SW 1271 (cell line): Measurements from ENCODE around the gene NADK.
"Not testable (repeated sequence)": the region's sequence is repeated elsewhere in the genome, so short reads cannot be mapped to it uniquely, and the experiment has no call there.

Experiments
- DNase-seq, 2 experiments: peaks; one replicate each; lab custom pipeline; 2025; lab: John Stamatoyannopoulos, UW

NADK gene

GRCh38 chr1:1746566-1746909 lies 31.7 kb downstream of the NADK start:
- not testable (repeated sequence) for DNase-seq

- DNase-seq: peak in 1 of 2 experiments; percentile 63
Observed at GRCh38 chr1:1745651-1746565, 32.4 kb downstream of the NADK start.

- not testable (repeated sequence) for DNase-seq
Observed at GRCh38 chr1:1742529-1742928, 35.7 kb downstream of the NADK start.

GRCh38 chr1:1741013-1741412 lies 37.3 kb downstream of the NADK start:
- DNase-seq: not testable (repeated sequence)

- not testable (repeated sequence) for DNase-seq
Observed at GRCh38 chr1:1738799-1739337, 39.4 kb downstream of the NADK start.

- DNase-seq: not testable (repeated sequence)
Observed at GRCh38 chr1:1737675-1738590, 40.3 kb downstream of the NADK start.

- no peak for DNase-seq
Observed at GRCh38 chr1:1732381-1732780, 45.9 kb downstream of the NADK start.

GRCh38 chr1:1730870-1731269 lies 47.4 kb downstream of the NADK start:
- no peak for DNase-seq

- not testable (repeated sequence) for DNase-seq
Observed at GRCh38 chr1:1730230-1730629, 48.0 kb downstream of the NADK start.

- not testable (repeated sequence) for DNase-seq
Observed at GRCh38 chr1:1729116-1729816, 49.0 kb downstream of the NADK start.

GRCh38 chr1:1728308-1729005 lies 49.8 kb downstream of the NADK start:
- DNase-seq: not testable (repeated sequence)

- not testable (repeated sequence) for DNase-seq
Observed at GRCh38 chr1:1727131-1727651, 51.1 kb downstream of the NADK start.

- DNase-seq: not testable (repeated sequence)
Observed at GRCh38 chr1:1726088-1726487, 52.2 kb downstream of the NADK start.

GRCh38 chr1:1724035-1724864 lies 54.0 kb downstream of the NADK start, which contains the start of gene CDK11A:
Gene CDK11A (minus strand): TSS chr1:1724357. CDS start chr1:1722818, 1,539 bp downstream.
- peak; percentile 94 to 97 for DNase-seq

GRCh38 chr1:1721201-1721600 lies 57.1 kb downstream of the NADK start:
- DNase-seq: no peak

- DNase-seq: not testable (repeated sequence)
Observed at GRCh38 chr1:1715109-1715883, 63.0 kb downstream of the NADK start.

GRCh38 chr1:1707897-1708296 lies 70.4 kb downstream of the NADK start:
- DNase-seq: not testable (repeated sequence)

GRCh38 chr1:1707241-1707640 lies 71.0 kb downstream of the NADK start:
- DNase-seq: not testable (repeated sequence)

- not testable (repeated sequence) for DNase-seq
Observed at GRCh38 chr1:1705623-1706022, 72.6 kb downstream of the NADK start.
